Measurements from ENCODE around the gene CDC73. TPM values are rescaled to one million over a fixed set of nuclear protein-coding genes. Genes with fewer than 3 reads are reported as not detected.

Gene CDC73
- total and polyA plus RNA-seq, 2 donors (not counting 3 experiments of a cell fraction or from before 2014, with no cell fraction given), result 9.9 to 55.8 TPM

GRCh38 chr1:193108471-193108870 is 13.4 kb upstream of the CDC73 start:
- FAIRE-seq, result no peak
- intact Hi-C loops (cut with micrococcal nuclease), result no loop called here
- POLR2A ChIA-PET, result no interaction called here
- no peak overlapping the region for H3K4me2 ChIP-seq (ENCODE audit: insufficient read depth, low read length)
- no peaks in the 10 kb centered on the region for H3K36me3 ChIP-seq (ENCODE audit: control insufficient read depth in 2 of 2, extremely low read depth in 1 of 2, insufficient read depth in 2 of 2, low read length in 2 of 2)
- no peak overlapping the region for H3K4me3 ChIP-seq (replicated peaks in 1 of 3; ENCODE audit: insufficient read depth in 1 of 3, low read depth in 1 of 3, low read length in 3 of 3)
- peaks cover 9% of the 10 kb centered on the region for H3K79me2 ChIP-seq (ENCODE audit: control insufficient read depth, insufficient read depth, low read length)
- H3K27me3 ChIP-seq (ENCODE audit: control insufficient read depth in 2 of 2, insufficient read depth in 2 of 2, low read length in 2 of 2), result no peaks in the 10 kb centered on the region
- TF ChIP-seq, protein P1, sequence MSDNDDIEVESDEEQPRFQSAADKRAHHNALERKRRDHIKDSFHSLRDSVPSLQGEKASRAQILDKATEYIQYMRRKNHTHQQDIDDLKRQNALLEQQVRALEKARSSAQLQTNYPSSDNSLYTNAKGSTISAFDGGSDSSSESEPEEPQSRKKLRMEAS (IDR thresholded peaks at IDR 0.05; ENCODE audit: insufficient read depth, insufficient read length), result no peak
- no peak for TF ChIP-seq GATA2 (IDR thresholded peaks at IDR 0.05; ENCODE audit: insufficient read depth, insufficient read length, low read depth, low read length)
- no peak for TF ChIP-seq POLR2A (IDR thresholded peaks at IDR 0.05; ENCODE audit: low read depth, low read length)
- TF ChIP-seq EZH2 (IDR thresholded peaks at IDR 0.05; ENCODE audit: borderline replicate concordance, low read depth, low read length, severe bottlenecking), result no peak
- no TSS peak for BruUV-seq (replicated peaks)
- H4K20me1 ChIP-seq (replicated peaks; ENCODE audit: control insufficient read depth, extremely low read depth, insufficient read depth, low read length), result no peaks in the 10 kb centered on the region
- dilution Hi-C loops (cut with MboI; ENCODE audit: extremely low pct_ligation_motif_present, low sequenced_read_pairs), result no loop called here
- peaks cover 14% of the 10 kb centered on the region for H3K4me1 ChIP-seq (ENCODE audit: control insufficient read depth, extremely low read depth, insufficient read depth, low read length)
- H3K27ac ChIP-seq (ENCODE audit: insufficient read depth, low read depth, low read length), result no peak overlapping the region
- no peak for DNase-seq (ENCODE audit: low read depth, low spot score)
- CTCF ChIA-PET, result interaction anchor here (1.7 kb wide), 1 partner anchor 13 kb away, joined by 8 read pairs; the partner anchor contains the start of gene CDC73
- H3K9me3 ChIP-seq (replicated peaks; ENCODE audit: control insufficient read depth, insufficient read depth, low read length), result no peaks in the 10 kb centered on the region
- H3K9me1 ChIP-seq (replicated peaks; ENCODE audit: control insufficient read depth, extremely low read depth, insufficient read depth, low read length), result no peaks in the 10 kb centered on the region
- no peak overlapping the region for H3K9ac ChIP-seq (replicated peaks; ENCODE audit: extremely low read depth, insufficient read depth, low read length)
- no peak overlapping the region for H2AFZ ChIP-seq (ENCODE audit: low read depth, low read length)

DNA sequence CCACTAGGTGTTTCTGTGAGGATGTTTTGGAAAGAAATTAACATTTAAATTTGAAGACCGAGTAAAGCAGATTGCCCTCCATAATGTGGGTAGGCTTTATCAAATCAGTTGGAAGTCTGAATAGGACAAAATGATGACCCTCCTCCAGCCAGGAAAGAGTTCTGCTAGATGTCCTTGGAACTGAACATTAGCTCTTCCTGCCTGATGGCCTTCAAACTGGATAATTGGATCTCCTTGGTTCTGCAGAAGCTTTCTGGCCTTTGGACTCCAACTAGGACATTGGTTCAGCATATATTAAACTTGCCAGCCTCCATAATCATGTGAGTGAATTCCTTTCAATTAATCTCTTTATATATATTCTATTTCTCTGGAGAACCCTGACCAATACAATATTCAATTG is 12.2 kb upstream of the CDC73 start:
- Histone ChIP-seq H3K36me3 (ENCODE audit: control insufficient read depth in 2 of 2, extremely low read depth in 1 of 2, insufficient read depth in 2 of 2, low read length in 2 of 2) (no peaks in the 10 kb centered on the region), H3K9me1 (replicated peaks; ENCODE audit: control insufficient read depth, extremely low read depth, insufficient read depth, low read length) (no peaks in the 10 kb centered on the region), H3K9me3 (replicated peaks; ENCODE audit: control insufficient read depth, insufficient read depth, low read length) (no peaks in the 10 kb centered on the region), H3K4me3 (replicated peaks in 1 of 3; ENCODE audit: insufficient read depth in 1 of 3, low read depth in 1 of 3, low read length in 3 of 3) (no peak overlapping the region), H3K9ac (replicated peaks; ENCODE audit: extremely low read depth, insufficient read depth, low read length) (no peak overlapping the region), H3K4me2 (ENCODE audit: insufficient read depth, low read length) (no peak overlapping the region), H3K79me2 (ENCODE audit: control insufficient read depth, insufficient read depth, low read length) (no peaks in the 10 kb centered on the region), H2AFZ (ENCODE audit: low read depth, low read length) (no peak overlapping the region), H3K27me3 (ENCODE audit: control insufficient read depth in 2 of 2, insufficient read depth in 2 of 2, low read length in 2 of 2) (no peaks in the 10 kb centered on the region), H3K27ac (ENCODE audit: insufficient read depth, low read depth, low read length) (no peak overlapping the region), H3K4me1 (ENCODE audit: control insufficient read depth, extremely low read depth, insufficient read depth, low read length) (peaks cover 6% of the 10 kb centered on the region), H4K20me1 (replicated peaks; ENCODE audit: control insufficient read depth, extremely low read depth, insufficient read depth, low read length) (no peaks in the 10 kb centered on the region)
- dilution Hi-C loops (cut with MboI; ENCODE audit: extremely low pct_ligation_motif_present, low sequenced_read_pairs), result no loop called here
- DNase-seq (ENCODE audit: low read depth, low spot score) (no peak), FAIRE-seq (no peak)
- CTCF ChIA-PET, result interaction anchor here (0.6 to 0.7 kb wide), 2 partner anchors 12 to 40 kb away, joined by 3 read pairs; partner anchors contain the start of gene CDC73
- no peak for TF ChIP-seq POLR2A (IDR thresholded peaks at IDR 0.05; ENCODE audit: low read depth, low read length)
- TF ChIP-seq EZH2 (IDR thresholded peaks at IDR 0.05; ENCODE audit: borderline replicate concordance, low read depth, low read length, severe bottlenecking), result no peak
- no peak for TF ChIP-seq JUN (IDR thresholded peaks at IDR 0.05; ENCODE audit: borderline replicate concordance, insufficient read depth, insufficient read length, low read depth)
- TF ChIP-seq MYC (IDR thresholded peaks at IDR 0.05; ENCODE audit: low read depth, low read length), result no peak
- no peak for TF ChIP-seq FOS (IDR thresholded peaks at IDR 0.05; ENCODE audit: borderline replicate concordance, insufficient read depth, low read length)
- TF ChIP-seq CTCF (IDR thresholded peaks at IDR 0.05; ENCODE audit: extremely low read depth in 1 of 2, insufficient read depth in 1 of 2, low read depth in 1 of 2, low read length in 2 of 2), result no peak
- TF ChIP-seq, protein P1 (IDR thresholded peaks at IDR 0.05; ENCODE audit: insufficient read depth, insufficient read length), result no peak
- TF ChIP-seq POLR2AphosphoS5 (IDR thresholded peaks at IDR 0.05; ENCODE audit: insufficient read depth, low read depth, low read length), result no peak
- TF ChIP-seq GATA2 (IDR thresholded peaks at IDR 0.05; ENCODE audit: insufficient read depth, insufficient read length, low read depth, low read length), result no peak
- BruUV-seq (replicated peaks), result no TSS peak
- POLR2A ChIA-PET, result no interaction called here
- intact Hi-C loops (cut with micrococcal nuclease), result no loop called here
